HTERT RPE-1 (cell line): ENCODE results near the gene ADAMTS13.

Source experiments
- in situ Hi-C: fragments of 300-500 bp; cut with MboI; formaldehyde crosslinking; loops from 4 replicates; pipeline ENCODE4 v1.14.3; 2020; ENCODE audit warnings: low sequenced_read_pairs

The ADAMTS13 gene

GRCh38 chr9:133505901-133506652 lies 83.9 kb downstream of the ADAMTS13 start:
- in situ Hi-C loops = no loop called here

DNA sequence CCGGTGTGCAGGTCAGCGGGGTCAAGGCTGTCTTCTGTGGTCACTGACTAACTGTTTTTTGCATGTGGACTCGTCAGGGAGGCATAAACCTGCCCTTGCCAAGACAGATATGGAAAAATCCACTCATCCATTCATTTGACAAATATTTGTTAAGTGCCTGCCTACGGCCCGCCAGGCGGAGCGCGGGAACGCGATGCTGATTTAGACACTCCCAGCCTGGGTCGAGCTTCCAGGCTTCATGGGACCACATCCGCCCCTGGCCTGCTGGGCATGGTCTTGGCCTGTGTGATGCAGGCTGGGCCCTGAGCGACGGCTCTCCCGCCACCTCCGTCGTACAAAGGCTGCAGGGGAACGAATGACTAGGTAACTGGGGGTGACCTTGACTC lies 84.5 kb downstream of the ADAMTS13 start:
- in situ Hi-C loops = no loop called here

GRCh38 chr9:133507246-133507965 lies 85.2 kb downstream of the ADAMTS13 start:
- in situ Hi-C loops = no loop called here

DNA sequence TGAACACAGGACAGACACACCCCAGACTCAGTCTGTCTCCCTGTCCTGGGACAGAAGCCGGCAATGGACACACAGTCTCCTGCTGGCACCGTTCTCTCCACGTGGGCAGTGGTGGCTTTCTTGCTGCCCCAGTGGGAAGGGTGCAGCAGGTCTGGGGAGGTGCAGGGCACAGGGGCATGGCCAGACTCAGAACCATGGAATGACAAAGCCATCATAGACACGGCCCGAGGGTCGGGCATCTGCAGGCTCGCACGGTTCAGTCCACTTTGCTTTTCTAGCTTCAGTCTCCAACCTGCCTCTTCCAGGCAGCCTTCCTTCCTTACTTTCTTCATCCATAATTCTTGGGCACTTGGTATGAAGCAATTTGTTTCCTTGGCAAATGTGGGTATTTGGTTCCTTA lies 85.9 kb downstream of the ADAMTS13 start:
- in situ Hi-C loops = no loop called here
